HG03064 (cell line): Measurements from ENCODE around the gene HOXC12.

Experiments used
- ATAC-seq: cut with Tn5 transposase; IDR thresholded peaks from one replicate; pipeline ENCODE4 v1.9.1; 2021; ENCODE audit warnings: low read depth; ENCODE audit not compliant: unreplicated experiment

The HOXC12 gene

GRCh38 chr12:53969588-53970259 lies 15.0 kb downstream of the HOXC12 start:
- ATAC-seq, result no peak

- no peak for ATAC-seq
Measured at GRCh38 chr12:53970451-53970850, 15.7 kb downstream of the HOXC12 start.

- no peak for ATAC-seq
Measured at GRCh38 chr12:53971129-53971528, 16.4 kb downstream of the HOXC12 start.

GRCh38 chr12:53971686-53972085 lies 17.0 kb downstream of the HOXC12 start:
- no peak for ATAC-seq

GRCh38 chr12:53972152-53972702 lies 17.5 kb downstream of the HOXC12 start:
- no peak for ATAC-seq

GRCh38 chr12:53972722-53973235 lies 18.1 kb downstream of the HOXC12 start, which contains the start of gene HOXC11:
Gene HOXC11 (plus strand): TSS chr12:53973126. CDS start chr12:53973242, 116 bp downstream.
- no peak for ATAC-seq

- no peak for ATAC-seq
Measured at GRCh38 chr12:53973236-53974042, 18.7 kb downstream of the HOXC12 start.

GRCh38 chr12:53974084-53975063 lies 19.7 kb downstream of the HOXC12 start, which contains the start of gene HOTAIR:
Gene HOTAIR (minus strand): TSS chr12:53974954.
- ATAC-seq, result no peak

- no peak for ATAC-seq
Measured at GRCh38 chr12:53975064-53975471, 20.4 kb downstream of the HOXC12 start.

- ATAC-seq, result no peak
Measured at GRCh38 chr12:53975479-53976152, 20.9 kb downstream of the HOXC12 start.

- no peak for ATAC-seq
Measured at GRCh38 chr12:53976172-53976822, 21.6 kb downstream of the HOXC12 start.

- no peak for ATAC-seq
Measured at GRCh38 chr12:53976823-53977595, 22.3 kb downstream of the HOXC12 start.

- ATAC-seq, result no peak
Measured at GRCh38 chr12:53977596-53978445, 23.1 kb downstream of the HOXC12 start.

- no peak for ATAC-seq
Measured at GRCh38 chr12:53978477-53979356, 24.0 kb downstream of the HOXC12 start.

GRCh38 chr12:53980104-53980801 lies 25.6 kb downstream of the HOXC12 start:
- no peak for ATAC-seq
